Epithelial cell of esophagus (primary cell): Measurements from ENCODE around the gene PGRMC2.

Experiments used
- DNase-seq: peaks from one replicate; pipeline ENCODE4 v3.0.0; 2010; ENCODE audit warnings: low read depth
- H3K4me3 ChIP-seq: 2 replicates; pipeline ENCODE4 v1.5.1; 2011; ENCODE audit warnings: mild to moderate bottlenecking, low read length, control low read depth
- CTCF ChIP-seq: IDR thresholded peaks from 2 replicates; pipeline ENCODE4 v1.5.1; 2011; ENCODE audit warnings: low read depth, mild to moderate bottlenecking, low read length, control low read depth, inconsistent platforms; ENCODE audit not compliant: insufficient read depth; ENCODE audit errors: missing control alignments

The PGRMC2 gene

GRCh38 chr4:128241425-128241913 lies 46.1 kb downstream of the PGRMC2 start:
- DNase-seq, result peak; percentile 98
- no peak overlapping the region for H3K4me3 ChIP-seq
- no peak for TF ChIP-seq CTCF

DNA sequence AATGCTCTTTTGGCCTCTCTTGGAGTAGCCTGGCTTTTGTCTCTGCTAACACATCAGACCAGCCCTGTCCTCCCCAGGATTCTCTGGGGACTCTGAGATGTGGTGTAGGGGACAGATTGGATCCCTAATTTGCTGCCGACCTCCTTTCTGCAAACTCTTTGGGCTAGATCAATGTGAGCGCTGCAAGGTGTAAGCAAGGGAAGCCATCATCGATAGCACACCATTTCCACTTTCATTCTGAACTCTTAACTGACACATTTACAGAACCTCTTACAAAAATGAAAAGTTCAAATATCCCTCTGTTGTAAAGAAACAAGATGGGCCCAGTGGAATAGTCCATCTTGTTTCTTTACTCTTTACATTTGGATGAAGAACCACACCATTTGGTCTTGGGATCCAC lies 46.6 kb downstream of the PGRMC2 start:
- TF ChIP-seq CTCF, result no peak
- DNase-seq, result no peak
- H3K4me3 ChIP-seq, result no peak overlapping the region

- H3K4me3 ChIP-seq, result no peak overlapping the region
- TF ChIP-seq CTCF, result no peak
- no peak for DNase-seq
Measured at GRCh38 chr4:128234836-128235235, 52.8 kb downstream of the PGRMC2 start.

- TF ChIP-seq CTCF, result no peak
- no peak overlapping the region for H3K4me3 ChIP-seq
- peak; percentile 28 for DNase-seq
Measured at GRCh38 chr4:128232719-128233118, 54.9 kb downstream of the PGRMC2 start.

- no peak for TF ChIP-seq CTCF
- DNase-seq, result peak; percentile 74
Measured at GRCh38 chr4:128228845-128229795, 58.5 kb downstream of the PGRMC2 start.

GRCh38 chr4:128227991-128228571 lies 59.5 kb downstream of the PGRMC2 start:
- no peak overlapping the region for H3K4me3 ChIP-seq
- peak; percentile 70 for DNase-seq
- no peak for TF ChIP-seq CTCF

More at GRCh38 chr4:128228845-128229795, 58.5 kb downstream of the PGRMC2 start:
- no peak overlapping the region for H3K4me3 ChIP-seq
